DMS79 (cell line): ENCODE results near the gene ADARB2.
"Not testable (repeated sequence)": the region's sequence is repeated elsewhere in the genome, so short reads cannot be mapped to it uniquely, and the experiment has no call there.

ENCODE experiments used
- DNase-seq: peaks from one replicate; lab custom pipeline; 2025; lab: John Stamatoyannopoulos, UW

Gene ADARB2

GRCh38 chr10:1409392-1409791, 327.9 kb downstream of the ADARB2 start:
- no peak for DNase-seq

- no peak for DNase-seq
Measured at GRCh38 chr10:1408651-1409367, 328.5 kb downstream of the ADARB2 start.

- no peak for DNase-seq
Measured at GRCh38 chr10:1406967-1407945, 330.1 kb downstream of the ADARB2 start.

GRCh38 chr10:1406132-1406966, 331.0 kb downstream of the ADARB2 start:
- DNase-seq: no peak

GRCh38 chr10:1404323-1405260, 332.7 kb downstream of the ADARB2 start:
- no peak for DNase-seq

GRCh38 chr10:1403508-1404322, 333.6 kb downstream of the ADARB2 start:
- no peak for DNase-seq

- no peak for DNase-seq
Measured at GRCh38 chr10:1402816-1403507, 334.4 kb downstream of the ADARB2 start.

GRCh38 chr10:1402016-1402770, 335.1 kb downstream of the ADARB2 start:
- DNase-seq: no peak

GRCh38 chr10:1401071-1401965, 336.0 kb downstream of the ADARB2 start:
- DNase-seq: no peak

- DNase-seq: no peak
Measured at GRCh38 chr10:1400101-1401070, 336.9 kb downstream of the ADARB2 start.

- DNase-seq: no peak
Measured at GRCh38 chr10:1399431-1400100, 337.8 kb downstream of the ADARB2 start.

GRCh38 chr10:1398626-1399410, 338.5 kb downstream of the ADARB2 start:
- no peak for DNase-seq

- DNase-seq: not testable (repeated sequence)
Measured at GRCh38 chr10:1398116-1398515, 339.2 kb downstream of the ADARB2 start.

GRCh38 chr10:1396297-1396635, 341.1 kb downstream of the ADARB2 start:
- DNase-seq: no peak
